Liver (tissue), 9 donors: ENCODE data around the gene DTNB. TPM values are rescaled to one million over a fixed set of nuclear protein-coding genes. Genes with fewer than 3 reads are reported as not detected.

Experiments
- DNase-seq: peaks from one replicate; pipeline ENCODE4 v3.0.0-alpha.2; 2017; ENCODE audit warnings: low spot score
- H3K27ac ChIP-seq, 2 donors: one replicate each; pipeline ENCODE4 v1.7.0; 2013; ENCODE audit warnings: inconsistent platforms in 2 of 2, low read length in 2 of 2, control low read depth in 1 of 2, low read depth in 1 of 2, mild to moderate bottlenecking in 1 of 2
- H3K27me3 ChIP-seq, 4 donors: one replicate each; pipeline versions ENCODE4 v1.6.1 to v1.7.0; 2013; ENCODE audit warnings: low read length in 3 of 4, inconsistent platforms in 1 of 4, mild to moderate bottlenecking in 1 of 4, moderate library complexity in 1 of 4; ENCODE audit not compliant: control insufficient read depth in 4 of 4, insufficient read depth in 4 of 4
- H3K36me3 ChIP-seq, 4 donors: one replicate each; pipeline versions ENCODE4 v1.6.1 to v1.7.0; 2013; ENCODE audit warnings: low read length in 3 of 4, mild to moderate bottlenecking in 3 of 4, low read depth in 1 of 4, moderate library complexity in 1 of 4; ENCODE audit not compliant: control insufficient read depth in 4 of 4, insufficient read depth in 3 of 4
- H3K4me1 ChIP-seq, 4 donors: one replicate each; pipeline versions ENCODE4 v1.6.1 to v1.7.0; 2013; ENCODE audit warnings: low read length in 3 of 4, mild to moderate bottlenecking in 3 of 4, moderate library complexity in 1 of 4; ENCODE audit not compliant: control insufficient read depth in 4 of 4, insufficient read depth in 4 of 4
- H3K4me3 ChIP-seq, 3 donors: one replicate each; pipeline versions ENCODE4 v1.6.1 to v1.7.0; 2013; ENCODE audit warnings: low read length in 3 of 3, control low read depth in 1 of 3, low read depth in 1 of 3, mild to moderate bottlenecking in 1 of 3
- H3K9ac ChIP-seq, 2 donors: one replicate each; pipeline ENCODE4 v1.7.0; 2013; ENCODE audit warnings: low read length in 2 of 2, mild to moderate bottlenecking in 2 of 2, moderate library complexity in 2 of 2, control low read depth in 1 of 2, low read depth in 1 of 2
- H3K9me3 ChIP-seq, 4 donors: one replicate each; pipeline versions ENCODE4 v1.6.1 to v1.7.0; 2013; ENCODE audit warnings: low read length in 3 of 4; ENCODE audit not compliant: control insufficient read depth in 4 of 4
- EGR1 ChIP-seq, 2 donors: IDR thresholded peaks; 2 replicates each; pipeline ENCODE4 v1.6.1; 2016 to 2018; ENCODE audit warnings: antibody characterized with exemption in 2 of 2, low read depth in 2 of 2
- FOXA1 ChIP-seq: IDR thresholded peaks from 2 replicates; pipeline ENCODE4 v1.6.1; 2016; ENCODE audit warnings: antibody characterized with exemption
- FOXA2 ChIP-seq: IDR thresholded peaks from 2 replicates; pipeline ENCODE4 v1.6.1; 2016; ENCODE audit warnings: antibody characterized with exemption
- GABPA ChIP-seq, 2 donors: IDR thresholded peaks in 1 of 2; conservative IDR thresholded peaks in 1 of 2; 2 replicates each; pipeline ENCODE4 v1.6.1; 2016; ENCODE audit warnings: antibody characterized with exemption in 2 of 2, mild to moderate bottlenecking in 1 of 2, moderate library complexity in 1 of 2
- HNF4A ChIP-seq, 2 donors: conservative IDR thresholded peaks; 2 replicates each; pipeline ENCODE4 v1.6.1; 2016; ENCODE audit warnings: antibody characterized with exemption in 2 of 2, mild to moderate bottlenecking in 2 of 2
- HNF4G ChIP-seq: IDR thresholded peaks from 2 replicates; pipeline ENCODE4 v1.6.1; 2016; ENCODE audit warnings: antibody characterized with exemption
- JUND ChIP-seq, 2 donors: IDR thresholded peaks; 2 replicates each; pipeline ENCODE4 v1.6.1; 2016; ENCODE audit warnings: antibody characterized with exemption in 2 of 2
- NR2F2 ChIP-seq: IDR thresholded peaks from 2 replicates; pipeline ENCODE4 v1.6.1; 2016; ENCODE audit warnings: antibody characterized with exemption
- RAD21 ChIP-seq, 2 donors: IDR thresholded peaks; 2 replicates each; pipeline ENCODE4 v1.6.1; 2016; ENCODE audit warnings: antibody characterized with exemption in 2 of 2, mild to moderate bottlenecking in 2 of 2
- RXRA ChIP-seq, 2 donors: IDR thresholded peaks; 2 replicates each; pipeline ENCODE4 v1.6.1; 2017 to 2018; ENCODE audit warnings: antibody characterized with exemption in 2 of 2, mild to moderate bottlenecking in 1 of 2
- SP1 ChIP-seq: IDR thresholded peaks from 2 replicates; pipeline ENCODE4 v1.6.1; 2018; ENCODE audit warnings: antibody characterized with exemption, mild to moderate bottlenecking
- TAF1 ChIP-seq: conservative IDR thresholded peaks from 2 replicates; pipeline ENCODE4 v1.6.1; 2016; ENCODE audit warnings: antibody characterized with exemption, mild to moderate bottlenecking
- YY1 ChIP-seq: IDR thresholded peaks from 2 replicates; pipeline ENCODE4 v1.6.1; 2016; ENCODE audit warnings: antibody characterized with exemption, mild to moderate bottlenecking
- WGBS: extraction: QIAGEN DNeasy Blood & Tissue Kit; methylation state at CpG from one replicate; pipeline ENCODE4 v1.1.7; 2013; 5-methylcytosine and 5-hydroxymethylcytosine counted together
- polyA plus RNA-seq, 2 donors: library from polyadenylated mRNA; stranded (reverse) in 1 of 2; unstranded in 1 of 2; fragments of 200-250 nt in 1 of 2; fragments of >200 nt in 1 of 2; fragmentation: Nextera tagmentation in 1 of 2; extraction: Ambion mirVana in 1 of 2; gene quantifications; one replicate each; pipeline versions ENCODE4 v1.2.1 to v1.2.3, GENCODE V29; 2013 to 2015
- total RNA-seq, 2 donors: library from RNA; depleted of rRNA; stranded (reverse); fragments of >200 nt; gene quantifications; one replicate each; pipeline ENCODE4 v1.2.3, GENCODE V29; 2014
- TF ChIP-seq, protein P1 (sequence below): IDR thresholded peaks from 2 replicates; pipeline ENCODE4 v1.6.1; 2016; ENCODE audit warnings: antibody characterized with exemption, mild to moderate bottlenecking
- TF ChIP-seq, protein P2 (sequence below): fragments of 150-350 bp; IDR thresholded peaks from 2 replicates; pipeline ENCODE4 v1.5.1; 2017; ENCODE audit warnings: improper control_type of control experiment, low read depth, low read length; ENCODE audit not compliant: missing input control
- TF ChIP-seq, protein P3 (sequence below): IDR thresholded peaks from 2 replicates; pipeline ENCODE4 v1.6.1; 2016; ENCODE audit warnings: antibody characterized with exemption
- TF ChIP-seq, protein P4 (sequence below): IDR thresholded peaks from 2 replicates; pipeline ENCODE4 v1.6.1; 2016; ENCODE audit warnings: antibody characterized with exemption
- TF ChIP-seq, protein P5 (sequence below): IDR thresholded peaks from 2 replicates; pipeline ENCODE4 v1.6.1; 2016; ENCODE audit warnings: antibody characterized with exemption
- donor health status: healthy.
- donor health status: healthy.
- donor health status: healthy.
- donor health status: healthy.
- donor health status: healthy.

Gene DTNB
- total and polyA plus RNA-seq, 4 donors, result 3.3 to 10.5 (median 6.4) TPM

DNA sequence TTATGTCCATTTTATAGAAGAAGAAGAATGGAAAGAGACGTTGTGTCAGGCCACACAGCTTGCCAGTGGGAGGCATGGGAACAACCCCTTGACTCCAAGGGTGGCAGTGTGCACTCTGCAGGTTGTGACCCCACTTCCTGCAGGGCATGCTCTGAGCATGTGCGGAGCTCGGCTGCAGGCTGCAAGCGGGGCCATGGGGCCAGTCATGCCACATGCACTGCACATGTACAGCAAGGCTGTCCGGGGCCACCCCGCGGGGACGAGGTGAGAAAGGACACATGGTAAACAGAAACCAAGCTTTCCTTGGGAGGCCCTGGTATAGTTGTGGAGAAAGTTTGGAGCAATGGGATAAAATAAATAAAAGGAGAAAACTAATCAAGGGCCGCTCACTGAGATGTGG lies 284.2 kb downstream of the DTNB start:
- 97% methylated on average over 9 of the region's 9 CpGs for WGBS
- TF ChIP-seq RAD21 (IDR thresholded peaks at IDR 0.05), result no peak
- no peak for TF ChIP-seq SP1
- no peak for TF ChIP-seq NR2F2
- TF ChIP-seq JUND (IDR thresholded peaks at IDR 0.05), result no peak
- TF ChIP-seq, protein P1, sequence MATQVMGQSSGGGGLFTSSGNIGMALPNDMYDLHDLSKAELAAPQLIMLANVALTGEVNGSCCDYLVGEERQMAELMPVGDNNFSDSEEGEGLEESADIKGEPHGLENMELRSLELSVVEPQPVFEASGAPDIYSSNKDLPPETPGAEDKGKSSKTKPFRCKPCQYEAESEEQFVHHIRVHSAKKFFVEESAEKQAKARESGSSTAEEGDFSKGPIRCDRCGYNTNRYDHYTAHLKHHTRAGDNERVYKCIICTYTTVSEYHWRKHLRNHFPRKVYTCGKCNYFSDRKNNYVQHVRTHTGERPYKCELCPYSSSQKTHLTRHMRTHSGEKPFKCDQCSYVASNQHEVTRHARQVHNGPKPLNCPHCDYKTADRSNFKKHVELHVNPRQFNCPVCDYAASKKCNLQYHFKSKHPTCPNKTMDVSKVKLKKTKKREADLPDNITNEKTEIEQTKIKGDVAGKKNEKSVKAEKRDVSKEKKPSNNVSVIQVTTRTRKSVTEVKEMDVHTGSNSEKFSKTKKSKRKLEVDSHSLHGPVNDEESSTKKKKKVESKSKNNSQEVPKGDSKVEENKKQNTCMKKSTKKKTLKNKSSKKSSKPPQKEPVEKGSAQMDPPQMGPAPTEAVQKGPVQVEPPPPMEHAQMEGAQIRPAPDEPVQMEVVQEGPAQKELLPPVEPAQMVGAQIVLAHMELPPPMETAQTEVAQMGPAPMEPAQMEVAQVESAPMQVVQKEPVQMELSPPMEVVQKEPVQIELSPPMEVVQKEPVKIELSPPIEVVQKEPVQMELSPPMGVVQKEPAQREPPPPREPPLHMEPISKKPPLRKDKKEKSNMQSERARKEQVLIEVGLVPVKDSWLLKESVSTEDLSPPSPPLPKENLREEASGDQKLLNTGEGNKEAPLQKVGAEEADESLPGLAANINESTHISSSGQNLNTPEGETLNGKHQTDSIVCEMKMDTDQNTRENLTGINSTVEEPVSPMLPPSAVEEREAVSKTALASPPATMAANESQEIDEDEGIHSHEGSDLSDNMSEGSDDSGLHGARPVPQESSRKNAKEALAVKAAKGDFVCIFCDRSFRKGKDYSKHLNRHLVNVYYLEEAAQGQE, result no peak
- TF ChIP-seq, protein P2, sequence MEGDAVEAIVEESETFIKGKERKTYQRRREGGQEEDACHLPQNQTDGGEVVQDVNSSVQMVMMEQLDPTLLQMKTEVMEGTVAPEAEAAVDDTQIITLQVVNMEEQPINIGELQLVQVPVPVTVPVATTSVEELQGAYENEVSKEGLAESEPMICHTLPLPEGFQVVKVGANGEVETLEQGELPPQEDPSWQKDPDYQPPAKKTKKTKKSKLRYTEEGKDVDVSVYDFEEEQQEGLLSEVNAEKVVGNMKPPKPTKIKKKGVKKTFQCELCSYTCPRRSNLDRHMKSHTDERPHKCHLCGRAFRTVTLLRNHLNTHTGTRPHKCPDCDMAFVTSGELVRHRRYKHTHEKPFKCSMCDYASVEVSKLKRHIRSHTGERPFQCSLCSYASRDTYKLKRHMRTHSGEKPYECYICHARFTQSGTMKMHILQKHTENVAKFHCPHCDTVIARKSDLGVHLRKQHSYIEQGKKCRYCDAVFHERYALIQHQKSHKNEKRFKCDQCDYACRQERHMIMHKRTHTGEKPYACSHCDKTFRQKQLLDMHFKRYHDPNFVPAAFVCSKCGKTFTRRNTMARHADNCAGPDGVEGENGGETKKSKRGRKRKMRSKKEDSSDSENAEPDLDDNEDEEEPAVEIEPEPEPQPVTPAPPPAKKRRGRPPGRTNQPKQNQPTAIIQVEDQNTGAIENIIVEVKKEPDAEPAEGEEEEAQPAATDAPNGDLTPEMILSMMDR, result no peak
- TF ChIP-seq, protein P3, sequence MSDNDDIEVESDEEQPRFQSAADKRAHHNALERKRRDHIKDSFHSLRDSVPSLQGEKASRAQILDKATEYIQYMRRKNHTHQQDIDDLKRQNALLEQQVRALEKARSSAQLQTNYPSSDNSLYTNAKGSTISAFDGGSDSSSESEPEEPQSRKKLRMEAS, result no peak
- no peak for TF ChIP-seq FOXA1
- TF ChIP-seq, protein P4, sequence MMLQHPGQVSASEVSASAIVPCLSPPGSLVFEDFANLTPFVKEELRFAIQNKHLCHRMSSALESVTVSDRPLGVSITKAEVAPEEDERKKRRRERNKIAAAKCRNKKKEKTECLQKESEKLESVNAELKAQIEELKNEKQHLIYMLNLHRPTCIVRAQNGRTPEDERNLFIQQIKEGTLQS, result no peak
- TF ChIP-seq HNF4G, result no peak
- TF ChIP-seq YY1, result no peak
- no peak for TF ChIP-seq HNF4A (conservative IDR thresholded peaks at IDR 0.05)
- TF ChIP-seq, protein P5, sequence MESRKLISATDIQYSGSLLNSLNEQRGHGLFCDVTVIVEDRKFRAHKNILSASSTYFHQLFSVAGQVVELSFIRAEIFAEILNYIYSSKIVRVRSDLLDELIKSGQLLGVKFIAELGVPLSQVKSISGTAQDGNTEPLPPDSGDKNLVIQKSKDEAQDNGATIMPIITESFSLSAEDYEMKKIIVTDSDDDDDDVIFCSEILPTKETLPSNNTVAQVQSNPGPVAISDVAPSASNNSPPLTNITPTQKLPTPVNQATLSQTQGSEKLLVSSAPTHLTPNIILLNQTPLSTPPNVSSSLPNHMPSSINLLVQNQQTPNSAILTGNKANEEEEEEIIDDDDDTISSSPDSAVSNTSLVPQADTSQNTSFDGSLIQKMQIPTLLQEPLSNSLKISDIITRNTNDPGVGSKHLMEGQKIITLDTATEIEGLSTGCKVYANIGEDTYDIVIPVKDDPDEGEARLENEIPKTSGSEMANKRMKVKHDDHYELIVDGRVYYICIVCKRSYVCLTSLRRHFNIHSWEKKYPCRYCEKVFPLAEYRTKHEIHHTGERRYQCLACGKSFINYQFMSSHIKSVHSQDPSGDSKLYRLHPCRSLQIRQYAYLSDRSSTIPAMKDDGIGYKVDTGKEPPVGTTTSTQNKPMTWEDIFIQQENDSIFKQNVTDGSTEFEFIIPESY, result no peak
- no peak for TF ChIP-seq EGR1 (IDR thresholded peaks at IDR 0.05; ENCODE audit: low read depth in 2 of 2)
- no peak for TF ChIP-seq FOXA2
- TF ChIP-seq GABPA (IDR thresholded peaks at IDR 0.05 in 1 of 2, conservative IDR thresholded peaks at IDR 0.05 in 1 of 2), result no peak
- no peak for TF ChIP-seq RXRA (IDR thresholded peaks at IDR 0.05)
- no peak for TF ChIP-seq TAF1

More for the DNA sequence above, 284.2 kb downstream of the DTNB start:
- no peaks in the 10 kb centered on the region for H3K9me3 ChIP-seq
- no peak overlapping the region for H3K9ac ChIP-seq
- H3K27me3 ChIP-seq, result no peaks in the 10 kb centered on the region
- H3K36me3 ChIP-seq, result peaks cover 0 to 5% (median 1%) of the 10 kb centered on the region in 4 donors
- DNase-seq, result no peak
- H3K4me1 ChIP-seq, result no peaks in the 10 kb centered on the region
- H3K27ac ChIP-seq, result no peak overlapping the region
- no peak overlapping the region for H3K4me3 ChIP-seq
